Stomach (tissue), 4 donors: ENCODE measurements around the gene DGCR8.

ENCODE experiments used
- EP300 ChIP-seq: sonication (generic); formaldehyde crosslinking; IDR thresholded peaks from one replicate; pipeline ENCODE4 v1.6.1; 2017; ENCODE audit warnings: antibody characterized with exemption
- POLR2A ChIP-seq, 4 donors: fragments of 450-650 bp; IDR thresholded peaks; one replicate each; pipeline ENCODE4 v1.6.1; 2016; ENCODE audit warnings: antibody characterized with exemption in 4 of 4, control low read depth in 2 of 4, mild to moderate bottlenecking in 1 of 4, moderate library complexity in 1 of 4
- POLR2AphosphoS5 ChIP-seq, 3 donors: sonication (generic); formaldehyde crosslinking; IDR thresholded peaks; one replicate each; pipeline ENCODE4 v1.6.1; 2016; ENCODE audit warnings: antibody characterized with exemption in 3 of 3
- TF ChIP-seq, protein P1 (sequence below), 7 experiments: fragments of 450-650 bp in 4 of 7; fragments of 200-600 bp in 3 of 7; sonication (generic) in 3 of 7; IDR thresholded peaks; one replicate each; pipeline ENCODE4 v1.5.1; 2016 to 2019; ENCODE audit warnings: antibody characterized with exemption in 7 of 7, control low read depth in 2 of 7, mild to moderate bottlenecking in 1 of 7

DNA sequence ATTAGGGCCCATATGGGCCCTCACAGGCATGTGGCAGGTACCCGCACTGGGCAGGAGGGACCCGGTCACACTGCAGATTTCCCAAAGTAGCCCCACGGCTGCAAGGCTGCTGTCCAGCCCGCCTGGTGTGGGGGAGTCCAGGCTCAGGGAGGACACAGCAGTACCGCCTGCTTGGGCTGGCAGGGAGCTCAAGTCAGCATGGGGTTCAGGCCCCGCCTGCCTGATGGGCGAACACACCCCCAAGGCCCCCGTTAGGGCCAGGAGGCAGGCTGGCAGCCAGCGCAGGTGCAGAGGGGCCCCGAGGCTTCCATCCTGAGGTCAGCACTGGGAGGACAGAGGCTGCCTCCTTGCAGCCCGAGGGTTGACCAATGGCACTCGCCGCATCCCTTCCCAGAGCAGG, 57.1 kb downstream of the DGCR8 start:
- TF ChIP-seq, protein P1, sequence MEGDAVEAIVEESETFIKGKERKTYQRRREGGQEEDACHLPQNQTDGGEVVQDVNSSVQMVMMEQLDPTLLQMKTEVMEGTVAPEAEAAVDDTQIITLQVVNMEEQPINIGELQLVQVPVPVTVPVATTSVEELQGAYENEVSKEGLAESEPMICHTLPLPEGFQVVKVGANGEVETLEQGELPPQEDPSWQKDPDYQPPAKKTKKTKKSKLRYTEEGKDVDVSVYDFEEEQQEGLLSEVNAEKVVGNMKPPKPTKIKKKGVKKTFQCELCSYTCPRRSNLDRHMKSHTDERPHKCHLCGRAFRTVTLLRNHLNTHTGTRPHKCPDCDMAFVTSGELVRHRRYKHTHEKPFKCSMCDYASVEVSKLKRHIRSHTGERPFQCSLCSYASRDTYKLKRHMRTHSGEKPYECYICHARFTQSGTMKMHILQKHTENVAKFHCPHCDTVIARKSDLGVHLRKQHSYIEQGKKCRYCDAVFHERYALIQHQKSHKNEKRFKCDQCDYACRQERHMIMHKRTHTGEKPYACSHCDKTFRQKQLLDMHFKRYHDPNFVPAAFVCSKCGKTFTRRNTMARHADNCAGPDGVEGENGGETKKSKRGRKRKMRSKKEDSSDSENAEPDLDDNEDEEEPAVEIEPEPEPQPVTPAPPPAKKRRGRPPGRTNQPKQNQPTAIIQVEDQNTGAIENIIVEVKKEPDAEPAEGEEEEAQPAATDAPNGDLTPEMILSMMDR (IDR thresholded peaks at IDR 0.05), result no peak
- TF ChIP-seq POLR2A (IDR thresholded peaks at IDR 0.05) (no peak), EP300 (no peak), POLR2AphosphoS5 (IDR thresholded peaks at IDR 0.05) (no peak)
